Tibial artery (tissue), 4 donors: ENCODE measurements around the gene EEA1.

Source experiments
- DNase-seq, 2 donors: peaks; one replicate each; pipeline ENCODE4 v3.0.0-alpha.2; 2019
- H3K27ac ChIP-seq, 2 donors: fragments of 200-600 bp; sonication (generic) in 1 of 2; 1 replicate in 1 of 2; 2 replicates in 1 of 2; pipeline ENCODE4 v1.5.1; 2018 to 2019; ENCODE audit warnings: mild to moderate bottlenecking in 1 of 2
- H3K27me3 ChIP-seq, 2 donors: fragments of 200-600 bp; sonication (generic) in 1 of 2; one replicate each; pipeline versions ENCODE4 v1.5.1 to v1.6.0; 2016 to 2019
- H3K36me3 ChIP-seq, 3 donors: fragments of 200-600 bp; sonication (generic) in 2 of 3; one replicate each; pipeline ENCODE4 v1.5.1; 2016 to 2019; ENCODE audit warnings: mild to moderate bottlenecking in 2 of 3
- H3K4me1 ChIP-seq, 4 donors: fragments of 200-600 bp; sonication (generic) in 2 of 4; 1 replicate in 3 of 4; 2 replicates in 1 of 4; pipeline ENCODE4 v1.5.1; 2016 to 2019
- H3K4me3 ChIP-seq, 2 donors: fragments of 200-600 bp; sonication (generic) in 1 of 2; 1 replicate in 1 of 2; 2 replicates in 1 of 2; pipeline ENCODE4 v1.5.1; 2018 to 2019; ENCODE audit warnings: mild to moderate bottlenecking in 2 of 2
- H3K9me3 ChIP-seq, 3 donors: fragments of 200-600 bp; sonication (generic) in 1 of 3; one replicate each; pipeline ENCODE4 v1.5.1; 2016 to 2019
- CTCF ChIP-seq, 2 experiments: fragments of 200-600 bp in 1 of 2; fragments of 450-650 bp in 1 of 2; IDR thresholded peaks; one replicate each; pipeline ENCODE4 v1.5.1; 2017 to 2019; ENCODE audit warnings: antibody characterized with exemption in 2 of 2, mild to moderate bottlenecking in 1 of 2, moderate library complexity in 1 of 2
- intact Hi-C: fragments of 100-400 bp; cut with DNase I; formaldehyde crosslinking; loops from one replicate; pipeline ENCODE4 v1.15.0; 2023; ENCODE audit warnings: low total_unique reads

EEA1 gene

GRCh38 chr12:92897844-92898243 lies 31.3 kb downstream of the EEA1 start:
- Histone ChIP-seq H3K27ac (no peak overlapping the region), H3K27me3 (no peaks in the 10 kb centered on the region), H3K4me1 (peaks cover 0 to 35% (median 9%) of the 10 kb centered on the region in 4 donors), H3K36me3 (no peaks in the 10 kb centered on the region), H3K9me3 (no peaks in the 10 kb centered on the region), H3K4me3 (no peak overlapping the region)
- intact Hi-C loops = no loop called here
- no peak for DNase-seq
- TF ChIP-seq CTCF (IDR thresholded peaks at IDR 0.05) = no peak

GRCh38 chr12:92890601-92891106 lies 38.4 kb downstream of the EEA1 start:
- H3K27me3 ChIP-seq = no peaks in the 10 kb centered on the region
- H3K27ac ChIP-seq = no peak overlapping the region
- intact Hi-C loops = no loop called here
- DNase-seq = no peak
- no peak overlapping the region for H3K4me3 ChIP-seq
- H3K36me3 ChIP-seq = peaks cover 0 to under 1% (median 0%) of the 10 kb centered on the region in 3 donors
- H3K9me3 ChIP-seq = no peaks in the 10 kb centered on the region
- TF ChIP-seq CTCF (IDR thresholded peaks at IDR 0.05) = no peak
- peaks cover 0 to 4% (median 0%) of the 10 kb centered on the region in 4 donors for H3K4me1 ChIP-seq

- H3K27ac ChIP-seq = no peak overlapping the region
- peaks cover 4 to 15% (median 5%) of the 10 kb centered on the region in 3 donors for H3K36me3 ChIP-seq
- TF ChIP-seq CTCF (IDR thresholded peaks at IDR 0.05) = no peak
- intact Hi-C loops = no loop called here
- H3K4me1 ChIP-seq = no peaks in the 10 kb centered on the region
- no peak overlapping the region for H3K4me3 ChIP-seq
- DNase-seq = no peak
- no peaks in the 10 kb centered on the region for H3K9me3 ChIP-seq
- no peaks in the 10 kb centered on the region for H3K27me3 ChIP-seq
Observed at GRCh38 chr12:92886131-92886530, 43.0 kb downstream of the EEA1 start.

- no peaks in the 10 kb centered on the region for H3K9me3 ChIP-seq
- peaks cover 15 to 22% (median 22%) of the 10 kb centered on the region in 3 donors for H3K36me3 ChIP-seq
- H3K4me1 ChIP-seq = no peaks in the 10 kb centered on the region
- no peaks in the 10 kb centered on the region for H3K27me3 ChIP-seq
- TF ChIP-seq CTCF (IDR thresholded peaks at IDR 0.05) = no peak
- DNase-seq = no peak
- intact Hi-C loops = no loop called here
- no peak overlapping the region for H3K4me3 ChIP-seq
- no peak overlapping the region for H3K27ac ChIP-seq
Observed at GRCh38 chr12:92879698-92880322, 49.3 kb downstream of the EEA1 start.

GRCh38 chr12:92877904-92878303 lies 51.2 kb downstream of the EEA1 start:
- intact Hi-C loops = no loop called here
- Histone ChIP-seq H3K4me3 (no peak overlapping the region), H3K27ac (no peak overlapping the region), H3K36me3 (peaks cover 11 to 17% (median 14%) of the 10 kb centered on the region in 3 donors), H3K27me3 (no peaks in the 10 kb centered on the region), H3K9me3 (no peaks in the 10 kb centered on the region), H3K4me1 (no peaks in the 10 kb centered on the region)
- no peak for DNase-seq
- no peak for TF ChIP-seq CTCF (IDR thresholded peaks at IDR 0.05)
